WTC11 (cell line): ENCODE measurements around the gene CRYGS. TPM values are rescaled to one million over a fixed set of nuclear protein-coding genes. Genes with fewer than 3 reads are reported as not detected.
A peak's percentile ranks its signal among the peaks of the same experiment; 100 is the strongest.

Experiments used
- ATAC-seq: fragments of 200-7000 bp; cut with Tn5 transposase; 2 replicates; pipeline ENCODE4 v1.10.0; 2021; ENCODE audit warnings: mild to moderate bottlenecking, moderate library complexity
- CTCF ChIA-PET: fragments of 300-600 bp; sonication (Branson Sonifier 250); formaldehyde crosslinking; loops from one replicate; lab custom pipeline; 2021; ENCODE audit warnings: antibody characterized with exemption; lab: Charles Lee
- POLR2A ChIA-PET: fragments of 350-600 bp; sonication (Branson Sonifier 250); formaldehyde crosslinking; loops from one replicate; lab custom pipeline; 2021; ENCODE audit warnings: antibody characterized with exemption; lab: Charles Lee
- DNase-seq: peaks from one replicate; pipeline ENCODE4 v3.0.0; 2021; ENCODE audit warnings: low spot score
- H3K27ac Mint-ChIP-seq: 2 replicates; pipeline ENCODE4 v1.8.0; 2021; ENCODE audit warnings: mixed read lengths
- H3K27me3 Mint-ChIP-seq: 2 replicates; pipeline ENCODE4 v1.8.0; 2021; ENCODE audit warnings: low read depth, mild to moderate bottlenecking, moderate library complexity, mixed read lengths
- H3K36me3 Mint-ChIP-seq: 2 replicates; pipeline ENCODE4 v1.8.0; 2021; ENCODE audit warnings: mixed read lengths
- H3K4me1 Mint-ChIP-seq: 2 replicates; pipeline ENCODE4 v1.8.0; 2022; ENCODE audit warnings: mixed read lengths
- H3K4me3 Mint-ChIP-seq: 2 replicates; pipeline ENCODE4 v1.8.0; 2021; ENCODE audit warnings: mild to moderate bottlenecking, moderate library complexity, mixed read lengths
- H3K9me3 Mint-ChIP-seq: 2 replicates; pipeline ENCODE4 v1.8.0; 2021; ENCODE audit warnings: mixed read lengths
- ATF2 ChIP-seq: sonication (generic); formaldehyde crosslinking; IDR thresholded peaks from 2 replicates; pipeline ENCODE4 v1.8.1; 2022; ENCODE audit warnings: low read depth, missing genetic modification reagents, borderline replicate concordance
- CDX4 ChIP-seq: fragments of 250-450 bp; sonication (Bioruptor Pico); IDR thresholded peaks from 2 replicates; pipeline ENCODE4 v1.9.0; 2021; ENCODE audit warnings: moderate library complexity, mild to moderate bottlenecking, inconsistent platforms, borderline replicate concordance
- CTCF ChIP-seq: fragments of 200-600 bp; IDR thresholded peaks from 2 replicates; pipeline ENCODE4 v1.8.0; 2022; ENCODE audit warnings: antibody characterized with exemption
- E2F1 ChIP-seq: sonication (generic); formaldehyde crosslinking; IDR thresholded peaks from 2 replicates; pipeline ENCODE4 v1.8.0; 2022; ENCODE audit warnings: mild to moderate bottlenecking, missing genetic modification reagents
- E2F5 ChIP-seq: sonication (generic); formaldehyde crosslinking; IDR thresholded peaks from 2 replicates; pipeline ENCODE4 v1.8.1; 2022; ENCODE audit warnings: mild to moderate bottlenecking, moderate library complexity, missing genetic modification reagents
- FOXP1 ChIP-seq: sonication (generic); formaldehyde crosslinking; IDR thresholded peaks from 2 replicates; pipeline ENCODE4 v1.8.0; 2022; ENCODE audit warnings: missing genetic modification reagents, mild to moderate bottlenecking, moderate library complexity, borderline replicate concordance
- GABPB1 ChIP-seq: sonication (generic); formaldehyde crosslinking; IDR thresholded peaks from 2 replicates; pipeline ENCODE4 v1.8.1; 2023; ENCODE audit warnings: mild to moderate bottlenecking, missing genetic modification reagents
- HMGA2 ChIP-seq: fragments of 250-450 bp; sonication (Bioruptor Pico); IDR thresholded peaks from 2 replicates; pipeline ENCODE4 v1.4.0; 2021; ENCODE audit warnings: mild to moderate bottlenecking, moderate library complexity
- MYBL2 ChIP-seq: sonication (generic); formaldehyde crosslinking; IDR thresholded peaks from 2 replicates; pipeline ENCODE4 v1.8.1; 2023; ENCODE audit warnings: mild to moderate bottlenecking, moderate library complexity, missing genetic modification reagents
- NFATC4 ChIP-seq: fragments of 250-450 bp; sonication (Bioruptor Pico); IDR thresholded peaks from 2 replicates; pipeline ENCODE4 v1.9.0; 2021; ENCODE audit warnings: mild to moderate bottlenecking
- SMAD4 ChIP-seq: sonication (generic); formaldehyde crosslinking; IDR thresholded peaks from 2 replicates; pipeline ENCODE4 v1.8.0; 2022; ENCODE audit warnings: mild to moderate bottlenecking, missing genetic modification reagents
- SP1 ChIP-seq: sonication (generic); formaldehyde crosslinking; conservative IDR thresholded peaks from 2 replicates; pipeline ENCODE4 v1.8.1; 2022; ENCODE audit warnings: missing genetic modification reagents
- STAT6 ChIP-seq: sonication (generic); formaldehyde crosslinking; conservative IDR thresholded peaks from 2 replicates; pipeline ENCODE4 v1.8.1; 2023; ENCODE audit warnings: mild to moderate bottlenecking, low read depth, missing genetic modification reagents, moderate library complexity
- ZBTB21 ChIP-seq: sonication (generic); formaldehyde crosslinking; IDR thresholded peaks from 2 replicates; pipeline ENCODE4 v1.8.1; 2023; ENCODE audit warnings: mild to moderate bottlenecking, missing genetic modification reagents, borderline replicate concordance
- ZNF138 ChIP-seq: sonication (generic); formaldehyde crosslinking; conservative IDR thresholded peaks from 2 replicates; pipeline ENCODE4 v1.8.1; 2022; ENCODE audit warnings: mild to moderate bottlenecking, moderate library complexity, missing genetic modification reagents
- ZNF532 ChIP-seq: fragments of 250-450 bp; sonication (Bioruptor Pico); IDR thresholded peaks from 2 replicates; pipeline ENCODE4 v1.9.0; 2021; ENCODE audit warnings: mild to moderate bottlenecking, borderline replicate concordance
- ZNF671 ChIP-seq: fragments of 250-450 bp; sonication (Bioruptor Pico); IDR thresholded peaks from 2 replicates; pipeline ENCODE4 v1.8.0; 2021; ENCODE audit warnings: mild to moderate bottlenecking
- ZSCAN18 ChIP-seq: fragments of 250-450 bp; sonication (Bioruptor Pico); IDR thresholded peaks from 2 replicates; pipeline ENCODE4 v2.1.2; 2022; ENCODE audit warnings: mild to moderate bottlenecking, moderate library complexity
- total RNA-seq: library from RNA; stranded (reverse); gene quantifications from 3 replicates; pipeline ENCODE4 v1.2.3, GENCODE V29; 2021

Gene CRYGS
- total RNA-seq, 1 experiment from 2014 or later: 1.7 TPM

- no peak for TF ChIP-seq NFATC4 (CRISPR knock-in tag)
- TF ChIP-seq ZNF138: no peak
- TF ChIP-seq GABPB1 (CRISPR knock-in tag): no peak
- no peak for TF ChIP-seq E2F1
- no peak for TF ChIP-seq STAT6
- TF ChIP-seq CDX4 (CRISPR knock-in tag): no peak
These were observed 32.5 kb downstream of the CRYGS start (continued) for GRCh38 chr3:186511702-186512101.

GRCh38 chr3:186511245-186511644 is 32.9 kb downstream of the CRYGS start:
- CTCF ChIA-PET: interaction anchor here (0.6 kb wide), 1 partner anchor 30 kb away, joined by 3 read pairs; no protein-coding TSS in a partner anchor
- Mint-ChIP-seq H3K4me3 (no peak overlapping the region), H3K9me3 (no peaks in the 10 kb centered on the region), H3K4me1 (peaks cover 5% of the 10 kb centered on the region; the same call in 1 of the 2 replicates), H3K36me3 (no peaks in the 10 kb centered on the region), H3K27ac (no peak overlapping the region), H3K27me3 (peaks cover 2% of the 10 kb centered on the region; the same call in 1 of the 2 replicates)
- TF ChIP-seq ATF2 (CRISPR knock-in tag): no peak
- TF ChIP-seq CTCF: no peak
- no peak for TF ChIP-seq GABPB1 (CRISPR knock-in tag)
- TF ChIP-seq SMAD4: no peak
- TF ChIP-seq ZNF671 (CRISPR knock-in tag): no peak
- TF ChIP-seq MYBL2: no peak
- TF ChIP-seq FOXP1: no peak
- no peak for TF ChIP-seq ZSCAN18 (CRISPR knock-in tag)
- ATAC-seq: no peak
- DNase-seq: no peak
- POLR2A ChIA-PET: no interaction called here

- Mint-ChIP-seq H3K4me3 (no peak overlapping the region), H3K9me3 (no peaks in the 10 kb centered on the region), H3K36me3 (no peaks in the 10 kb centered on the region), H3K4me1 (peaks cover 5% of the 10 kb centered on the region; the same call in 1 of the 2 replicates), H3K27me3 (peaks cover 2% of the 10 kb centered on the region; the same call in 1 of the 2 replicates), H3K27ac (no peak overlapping the region)
- ChIA-PET CTCF (interaction anchor here (0.6 kb wide), 1 partner anchor 31 kb away, joined by 3 read pairs; no protein-coding TSS in a partner anchor), POLR2A (no interaction called here)
- DNase-seq (no peak), ATAC-seq (peak; percentile 21)
- TF ChIP-seq E2F5 (CRISPR knock-in tag) (no peak), ZNF532 (no peak), HMGA2 (CRISPR knock-in tag) (no peak), SP1 (CRISPR knock-in tag) (no peak), ZBTB21 (CRISPR knock-in tag) (no peak)
These were observed 33.7 kb downstream of the CRYGS start for GRCh38 chr3:186510374-186511079.
